GM23338 (cell line): ENCODE data around the gene PROSER1. TPM values are rescaled to one million over a fixed set of nuclear protein-coding genes. Genes with fewer than 3 reads are reported as not detected.
A peak's percentile ranks its signal among the peaks of the same experiment; 100 is the strongest.

ENCODE experiments used
- ATAC-seq: fragments of 200-7000 bp; cut with Tn5 transposase; 3 replicates; pipeline ENCODE4 v1.9.1; 2020
- DNase-seq: peaks from one replicate; pipeline ENCODE4 v3.0.0-alpha.2; 2015; ENCODE audit warnings: low spot score
- H2AFZ ChIP-seq: fragments of 200-600 bp; sonication (generic); 2 replicates; pipeline ENCODE4 v1.8.0; 2016; ENCODE audit warnings: antibody characterized with exemption, mild to moderate bottlenecking, moderate library complexity
- H3F3A ChIP-seq: fragments of 200-600 bp; sonication (generic); replicated peaks from 2 replicates; pipeline ENCODE4 v1.8.0; 2017; ENCODE audit warnings: antibody characterized with exemption, mixed run types, low read depth
- H3K27ac ChIP-seq: fragments of 200-600 bp; sonication (generic); 2 replicates; pipeline ENCODE4 v1.6.1; 2016; ENCODE audit warnings: low read depth
- H3K27me3 ChIP-seq: fragments of 200-600 bp; sonication (generic); 2 replicates; pipeline ENCODE4 v1.8.0; 2016; ENCODE audit warnings: mild to moderate bottlenecking, mixed run types, moderate library complexity; ENCODE audit not compliant: insufficient read depth
- H3K36me3 ChIP-seq: fragments of 200-600 bp; sonication (generic); 2 replicates; pipeline ENCODE4 v1.8.0; 2016; ENCODE audit warnings: mild to moderate bottlenecking; ENCODE audit not compliant: insufficient read depth
- H3K4me1 ChIP-seq: fragments of 200-600 bp; sonication (generic); 2 replicates; pipeline ENCODE4 v1.8.0; 2016; ENCODE audit warnings: mild to moderate bottlenecking, moderate library complexity; ENCODE audit not compliant: insufficient read depth
- H3K4me2 ChIP-seq: fragments of 200-600 bp; sonication (generic); 2 replicates; pipeline ENCODE4 v1.7.1; 2017; ENCODE audit warnings: mixed run types
- H3K4me3 ChIP-seq: fragments of 200-600 bp; sonication (generic); 2 replicates; pipeline ENCODE4 v1.6.1; 2016; ENCODE audit warnings: mixed run types
- H3K79me2 ChIP-seq: fragments of 200-600 bp; sonication (generic); replicated peaks from 2 replicates; pipeline ENCODE4 v1.8.0; 2017; ENCODE audit warnings: mild to moderate bottlenecking; ENCODE audit not compliant: insufficient read depth
- H3K9me2 ChIP-seq: fragments of 200-600 bp; sonication (generic); 2 replicates; pipeline ENCODE4 v1.8.0; 2017; ENCODE audit not compliant: insufficient read depth
- H4K20me1 ChIP-seq: fragments of 200-600 bp; sonication (generic); replicated peaks from 2 replicates; pipeline ENCODE4 v1.8.0; 2017; ENCODE audit warnings: mild to moderate bottlenecking; ENCODE audit not compliant: insufficient read depth
- H3K27ac Mint-ChIP-seq: 2 replicates; pipeline ENCODE4 v1.8.0; 2020; ENCODE audit warnings: inconsistent platforms, mild to moderate bottlenecking, moderate library complexity, mixed read lengths
- H3K27me3 Mint-ChIP-seq: 3 replicates; pipeline ENCODE4 v1.8.0; 2022; ENCODE audit warnings: low read depth, mild to moderate bottlenecking, moderate library complexity, mixed read lengths, inconsistent platforms; ENCODE audit not compliant: insufficient read depth, poor library complexity
- H3K36me3 Mint-ChIP-seq: 3 replicates; pipeline ENCODE4 v1.8.0; 2021; ENCODE audit warnings: low read depth, mild to moderate bottlenecking, inconsistent platforms, moderate library complexity, mixed read lengths
- H3K4me1 Mint-ChIP-seq: 3 replicates; pipeline ENCODE4 v1.8.0; 2020; ENCODE audit warnings: mild to moderate bottlenecking, inconsistent platforms, mixed read lengths
- H3K4me3 Mint-ChIP-seq: 3 replicates; pipeline ENCODE4 v1.8.0; 2021; ENCODE audit warnings: moderate library complexity, mild to moderate bottlenecking, inconsistent platforms, mixed read lengths
- H3K9me3 Mint-ChIP-seq: 3 replicates; pipeline ENCODE4 v1.8.0; 2020; ENCODE audit warnings: moderate library complexity, mild to moderate bottlenecking, inconsistent platforms, mixed read lengths
- CREB1 ChIP-seq: fragments of 250-450 bp; sonication (Bioruptor Pico); IDR thresholded peaks from 2 replicates; pipeline ENCODE4 v1.5.0; 2020; ENCODE audit warnings: low read depth, mild to moderate bottlenecking, moderate library complexity
- CTCF ChIP-seq, 2 experiments: fragments of 200-600 bp in 1 of 2; sonication (generic) in 1 of 2; conservative IDR thresholded peaks; 2 replicates each; pipeline versions ENCODE4 v1.5.1 to v1.6.1; 2016 to 2017; ENCODE audit warnings: antibody characterized with exemption in 2 of 2, low read depth in 2 of 2, mild to moderate bottlenecking in 2 of 2, moderate library complexity in 1 of 2
- EZH2 ChIP-seq: fragments of 200-600 bp; sonication (generic); IDR thresholded peaks from one replicate; pipeline ENCODE4 v1.8.0; 2017; ENCODE audit warnings: antibody characterized with exemption, mild to moderate bottlenecking, low read depth; ENCODE audit not compliant: unreplicated experiment
- NANOG ChIP-seq: IDR thresholded peaks from 2 replicates; pipeline ENCODE4 v1.6.1; 2016; ENCODE audit warnings: antibody characterized with exemption, borderline replicate concordance
- POLR2AphosphoS5 ChIP-seq: IDR thresholded peaks from 2 replicates; pipeline ENCODE4 v1.6.1; 2016; ENCODE audit warnings: antibody characterized with exemption, low read depth
- STAT1 ChIP-seq: IDR thresholded peaks from one replicate; pipeline ENCODE4 v1.6.1; 2016; ENCODE audit warnings: antibody characterized with exemption; ENCODE audit not compliant: unreplicated experiment
- ZNF331 ChIP-seq: fragments of 250-450 bp; sonication (Bioruptor Pico); IDR thresholded peaks from 2 replicates; pipeline ENCODE4 v1.5.0; 2020; ENCODE audit warnings: low read depth, mild to moderate bottlenecking, moderate library complexity
- polyA plus RNA-seq: library from polyadenylated mRNA; unstranded; fragments of >200 nt; fragmentation: Nextera tagmentation; extraction: Ambion mirVana; gene quantifications from 2 replicates; pipeline ENCODE4 v1.2.1, GENCODE V29; 2016
- total RNA-seq: library from RNA; depleted of rRNA; stranded (reverse); fragments of >200 nt; shearing (Covaris generic); gene quantifications from 2 replicates; pipeline ENCODE4 v1.2.3, GENCODE V29; 2014

The PROSER1 gene
- total and polyA plus RNA-seq, 2 experiments from 2014 or later, result 64.9 to 116 TPM

GRCh38 chr13:38979891-38980749, 57.8 kb downstream of the PROSER1 start:
- no peak overlapping the region for H3K4me3 ChIP-seq
- Mint-ChIP-seq H3K36me3 (peaks cover 7% of the 10 kb centered on the region; the same call in 2 of the 3 replicates), H3K27me3 (no peaks in the 10 kb centered on the region), H3K4me1 (peaks cover 16% of the 10 kb centered on the region), H3K4me3 (no peak overlapping the region), H3K9me3 (peaks cover 10% of the 10 kb centered on the region), H3K27ac (no peak overlapping the region)
- H2AFZ ChIP-seq, result peak overlapping the region; percentile 89
- TF ChIP-seq CREB1 (CRISPR knock-in tag), result no peak
- no peak for TF ChIP-seq ZNF331 (CRISPR knock-in tag)
- no peak for TF ChIP-seq STAT1
- TF ChIP-seq POLR2AphosphoS5, result no peak
- H3K36me3 ChIP-seq, result no peaks in the 10 kb centered on the region
- H3K4me1 ChIP-seq, result peaks cover 16% of the 10 kb centered on the region
- DNase-seq (peak; percentile 9), ATAC-seq (peak; percentile 70)
- H4K20me1 ChIP-seq, result no peaks in the 10 kb centered on the region
- peak overlapping the region; percentile 11 for H3K4me2 ChIP-seq
- H3K9me2 ChIP-seq, result peaks cover 5% of the 10 kb centered on the region; the same call in 1 of the 2 replicates
- no peaks in the 10 kb centered on the region for H3K27me3 ChIP-seq
- no peaks in the 10 kb centered on the region for H3F3A ChIP-seq
- no peaks in the 10 kb centered on the region for H3K79me2 ChIP-seq
- H3K27ac ChIP-seq, result no peak overlapping the region

DNA sequence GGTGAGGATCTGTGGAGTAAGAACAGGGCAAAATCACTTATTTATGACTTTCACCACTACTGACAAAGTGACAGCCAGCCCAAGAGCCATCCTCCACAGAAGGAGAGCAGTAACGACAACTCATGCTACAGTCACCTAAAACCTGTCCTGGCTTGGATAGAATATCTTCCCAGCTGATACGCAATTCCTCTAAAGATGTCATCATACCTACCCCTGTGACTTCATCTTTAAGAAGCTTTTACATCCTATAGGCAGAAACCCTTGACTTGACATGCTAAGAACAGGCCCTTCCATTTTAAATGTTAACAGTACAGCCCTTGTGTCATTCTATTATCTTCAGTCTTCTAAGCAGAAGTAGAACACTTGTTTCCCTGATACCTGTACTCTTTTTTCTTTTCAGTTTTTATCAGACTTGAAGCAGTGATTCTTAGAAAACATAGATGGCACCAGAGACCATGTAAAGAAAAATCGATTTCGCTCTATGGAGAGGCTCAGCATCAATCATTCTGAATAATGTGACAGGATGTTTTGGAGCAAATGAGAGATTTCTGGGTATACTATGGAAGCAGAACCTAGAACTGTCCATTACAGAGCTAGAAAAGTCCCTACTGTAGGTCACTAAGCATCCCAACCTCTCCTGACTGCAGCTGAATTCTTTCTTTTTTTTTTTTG, 67.4 kb downstream of the PROSER1 start:
- Histone ChIP-seq H3K9me2 (no peaks in the 10 kb centered on the region), H3K27me3 (no peaks in the 10 kb centered on the region), H2AFZ (no peak overlapping the region), H3K4me1 (peaks cover 24% of the 10 kb centered on the region), H3K4me2 (no peak overlapping the region), H3K4me3 (no peak overlapping the region), H3F3A (no peaks in the 10 kb centered on the region), H3K79me2 (no peaks in the 10 kb centered on the region), H4K20me1 (no peaks in the 10 kb centered on the region), H3K36me3 (no peaks in the 10 kb centered on the region), H3K27ac (no peak overlapping the region)
- Mint-ChIP-seq H3K36me3 (no peaks in the 10 kb centered on the region), H3K4me1 (peaks cover 27% of the 10 kb centered on the region), H3K4me3 (no peak overlapping the region), H3K9me3 (no peaks in the 10 kb centered on the region), H3K27me3 (no peaks in the 10 kb centered on the region), H3K27ac (no peak overlapping the region)
- no peak for TF ChIP-seq POLR2AphosphoS5
- TF ChIP-seq EZH2, result no peak
- TF ChIP-seq NANOG, result no peak
- TF ChIP-seq CTCF (conservative IDR thresholded peaks at IDR 0.05; ENCODE audit: low read depth in 2 of 2), result peak; percentile 57
- peak; percentile 28; the same call in 2 of the 3 replicates for ATAC-seq
- DNase-seq, result peak; percentile 42
